GM12878 (cell line): ENCODE results near the gene HHAT. TPM values are rescaled to one million over a fixed set of nuclear protein-coding genes. Genes with fewer than 3 reads are reported as not detected.
A peak's percentile ranks its signal among the peaks of the same experiment; 100 is the strongest.

ENCODE experiments used
- ATAC-seq: fragments of 200-7000 bp; cut with Tn5 transposase; 3 replicates; pipeline ENCODE4 v1.9.1; 2020; ENCODE audit warnings: mild to moderate bottlenecking, moderate library complexity
- BruUV-seq: library from RNA; stranded (reverse); fragments of 400-500 nt; replicated peaks from 2 replicates; lab custom pipeline; 2021; lab: Mats Ljungman, UMichigan
- CTCF ChIA-PET: fragments of 300-600 bp; sonication (Branson Sonifier 250); formaldehyde crosslinking; extraction: SDS; loops from one replicate; lab custom pipeline; 2021; ENCODE audit warnings: inconsistent platforms; lab: Yijun Ruan, JAX
- POLR2A ChIA-PET: fragments of 350-600 bp; formaldehyde crosslinking; extraction: SDS; loops from one replicate; lab custom pipeline; 2021; ENCODE audit warnings: inconsistent platforms; lab: Charles Lee
- RAD21 ChIA-PET: fragments of 300-600 bp; sonication (Branson Sonifier 250); formaldehyde crosslinking; loops from one replicate; lab custom pipeline; 2023; ENCODE audit warnings: antibody characterized with exemption; ENCODE audit not compliant: unreplicated experiment; lab: Charles Lee
- SMC1A ChIA-PET: fragments of 300-600 bp; sonication (Branson Sonifier 250); formaldehyde crosslinking; loops from one replicate; lab custom pipeline; 2023; ENCODE audit not compliant: unreplicated experiment, uncharacterized antibody; lab: Charles Lee
- DNase-seq: peaks from one replicate; pipeline ENCODE4 v3.0.0-alpha.2; 2011; ENCODE audit warnings: low read depth, low spot score
- FAIRE-seq: peaks from 3 replicates; lab custom pipeline; 2011; peaks lifted over from hg19 to GRCh38; lab: Jason Lieb, UNC
- H2AFZ ChIP-seq: 2 replicates; pipeline ENCODE4 v1.6.0; 2011; ENCODE audit warnings: low read depth, low read length, control low read depth; ENCODE audit not compliant: control insufficient read depth
- H3K27ac ChIP-seq: 2 replicates; pipeline ENCODE4 v1.5.1; 2011; ENCODE audit warnings: control low read depth; ENCODE audit not compliant: control insufficient read depth, insufficient read depth
- H3K27me3 ChIP-seq, 2 experiments: replicated peaks in 1 of 2; 2 replicates each; pipeline versions ENCODE4 v1.6.0 to v1.6.1; 2011; ENCODE audit warnings: low read length in 1 of 2; ENCODE audit not compliant: control insufficient read depth in 2 of 2, insufficient read depth in 2 of 2
- H3K36me3 ChIP-seq, 2 experiments: 2 replicates each; pipeline ENCODE4 v1.5.1; 2011; ENCODE audit warnings: low read length in 1 of 2; ENCODE audit not compliant: control insufficient read depth in 2 of 2, insufficient read depth in 2 of 2
- H3K4me1 ChIP-seq: 2 replicates; pipeline ENCODE4 v1.6.1; 2011; ENCODE audit warnings: mild to moderate bottlenecking, low read length, moderate library complexity, mixed read lengths; ENCODE audit not compliant: control insufficient read depth, insufficient read depth
- H3K4me2 ChIP-seq: 2 replicates; pipeline ENCODE4 v1.6.0; 2011; ENCODE audit warnings: control low read depth; ENCODE audit not compliant: control insufficient read depth, insufficient read depth
- H3K4me3 ChIP-seq: fragments of 200-600 bp; sonication (generic); 2 replicates; pipeline ENCODE4 v1.5.1; 2016
- H3K79me2 ChIP-seq: 2 replicates; pipeline ENCODE4 v1.6.0; 2011; ENCODE audit warnings: low read length; ENCODE audit not compliant: control insufficient read depth, insufficient read depth
- H3K9ac ChIP-seq: 2 replicates; pipeline ENCODE4 v1.8.0; 2011; ENCODE audit warnings: low read length, control low read depth, mixed read lengths; ENCODE audit not compliant: control insufficient read depth, insufficient read depth
- H3K9me3 ChIP-seq: replicated peaks from 3 replicates; pipeline ENCODE4 v1.5.1; 2011; ENCODE audit warnings: mild to moderate bottlenecking, low read length; ENCODE audit not compliant: control insufficient read depth, insufficient read depth
- H4K20me1 ChIP-seq: 2 replicates; pipeline ENCODE4 v1.6.0; 2011; ENCODE audit not compliant: control insufficient read depth, insufficient read depth
- ATF7 ChIP-seq: fragments of 450-650 bp; IDR thresholded peaks from 2 replicates; pipeline ENCODE4 v1.6.1; 2016; ENCODE audit warnings: low read depth, mild to moderate bottlenecking
- BCL11A ChIP-seq: IDR thresholded peaks from 2 replicates; pipeline ENCODE4 v1.6.1; 2011; ENCODE audit warnings: low read depth, low read length
- CBFB ChIP-seq: IDR thresholded peaks from 2 replicates; pipeline ENCODE4 v1.6.1; 2016; ENCODE audit warnings: antibody characterized with exemption, low read depth
- CTCF ChIP-seq, 3 experiments: IDR thresholded peaks in 2 of 3; conservative IDR thresholded peaks in 1 of 3; 2 replicates each; pipeline ENCODE4 v1.5.1; 2011; ENCODE audit warnings: low read depth in 3 of 3, low read length in 3 of 3, mild to moderate bottlenecking in 3 of 3, control low read depth in 2 of 3, moderate library complexity in 2 of 3, inconsistent platforms in 1 of 3, mixed read lengths in 1 of 3; ENCODE audit not compliant: control insufficient read depth in 2 of 3, insufficient read depth in 1 of 3; ENCODE audit errors: extremely low read depth in 1 of 3
- ESRRA ChIP-seq: IDR thresholded peaks from 2 replicates; pipeline ENCODE4 v1.6.1; 2012; ENCODE audit warnings: mild to moderate bottlenecking, low read length, improper control_type of control experiment
- EZH2 ChIP-seq: IDR thresholded peaks from 2 replicates; pipeline ENCODE4 v1.6.1; 2012; ENCODE audit warnings: low read depth, mild to moderate bottlenecking, control low read depth, inconsistent platforms, low read length, borderline replicate concordance; ENCODE audit not compliant: control insufficient read depth
- FOXK2 ChIP-seq: fragments of 450-650 bp; IDR thresholded peaks from 2 replicates; pipeline ENCODE4 v1.6.1; 2017; ENCODE audit warnings: mild to moderate bottlenecking, moderate library complexity
- GATAD2B ChIP-seq: fragments of 450-650 bp; conservative IDR thresholded peaks from 2 replicates; pipeline ENCODE4 v1.6.1; 2017; ENCODE audit warnings: low read depth, mild to moderate bottlenecking, moderate library complexity
- IRF5 ChIP-seq: fragments of 450-650 bp; IDR thresholded peaks from 2 replicates; pipeline ENCODE4 v1.6.1; 2017; ENCODE audit warnings: borderline replicate concordance
- MEF2A ChIP-seq: IDR thresholded peaks from 2 replicates; pipeline ENCODE4 v1.6.1; 2011; ENCODE audit warnings: low read depth, mild to moderate bottlenecking, low read length, moderate library complexity; ENCODE audit not compliant: insufficient read depth
- NFXL1 ChIP-seq: fragments of 450-650 bp; IDR thresholded peaks from 2 replicates; pipeline ENCODE4 v1.6.1; 2017; ENCODE audit warnings: antibody characterized with exemption, mild to moderate bottlenecking, borderline replicate concordance
- RCOR1 ChIP-seq: conservative IDR thresholded peaks from 2 replicates; pipeline ENCODE4 v1.6.1; 2012; ENCODE audit warnings: low read depth, low read length, improper control_type of control experiment
- RFX5 ChIP-seq: IDR thresholded peaks from 2 replicates; pipeline ENCODE4 v1.6.1; 2011; ENCODE audit warnings: low read depth, low read length, improper control_type of control experiment
- SMAD1 ChIP-seq: fragments of 450-650 bp; IDR thresholded peaks from 2 replicates; pipeline ENCODE4 v1.6.1; 2018; ENCODE audit warnings: mild to moderate bottlenecking, low read depth; ENCODE audit not compliant: partially characterized antibody
- SP1 ChIP-seq: IDR thresholded peaks from one replicate; pipeline ENCODE4 v1.6.1; 2011; ENCODE audit warnings: low read depth, low read length
- YBX1 ChIP-seq: fragments of 450-650 bp; IDR thresholded peaks from 2 replicates; pipeline ENCODE4 v1.6.1; 2016; ENCODE audit warnings: antibody characterized with exemption
- ZNF217 ChIP-seq: fragments of 450-650 bp; IDR thresholded peaks from 2 replicates; pipeline ENCODE4 v1.6.1; 2017; ENCODE audit warnings: antibody characterized with exemption, mild to moderate bottlenecking
- ZNF622 ChIP-seq: fragments of 450-650 bp; IDR thresholded peaks from 2 replicates; pipeline ENCODE4 v1.6.1; 2017; ENCODE audit warnings: mild to moderate bottlenecking, inconsistent platforms
- whole genome bisulfite sequencing: methylation state at CpG from one replicate; pipeline ENCODE4 v1.1.6; 2016; ENCODE audit warnings: low lambda C conversion rate; ENCODE audit not compliant: insufficient replicate concordance, insufficient coverage; ENCODE audit errors: missing lambda C conversion rate; 5-methylcytosine and 5-hydroxymethylcytosine counted together
- in situ Hi-C: fragments of 300-500 bp; cut with MboI; formaldehyde crosslinking; loops from 9 replicates; pipeline ENCODE4 v1.14.3; 2018; ENCODE audit warnings: mixed read lengths
- intact Hi-C: fragments of 100-400 bp; cut with micrococcal nuclease; formaldehyde crosslinking; loops from one replicate; pipeline ENCODE4 v1.14.2; 2022; ENCODE audit not compliant: unreplicated experiment
- polyA plus RNA-seq, 11 experiments: library from polyadenylated mRNA; depleted of rRNA in 4 of 11; unstranded in 6 of 11; stranded (reverse) in 5 of 11; fragments of >200 nt; fragmentation: Nextera tagmentation in 4 of 11; fragmentation: Illumina TruSeq in 1 of 11; extraction: Ambion mirVana in 4 of 11; extraction: Trizol in 1 of 11; gene quantifications; 1 replicate in 1 of 11; 2 replicates in 10 of 11; pipeline versions ENCODE4 v1.2.1 to v1.2.3, GENCODE V29; 2011 to 2016; ENCODE audit warnings: inconsistent platforms in 2 of 11, missing spikeins in 2 of 11, low read depth in 1 of 11
- total RNA-seq, 4 experiments: library from RNA; depleted of rRNA in 3 of 4; stranded (reverse); fragments of >200 nt in 3 of 4; fragmentation: Illumina TruSeq in 1 of 4; extraction: Trizol in 1 of 4; gene quantifications; 2 replicates each; pipeline versions ENCODE4 v1.2.1 to v1.2.3, GENCODE V29; 2013 to 2021
- TF ChIP-seq, protein P1 (sequence below): fragments of 450-650 bp; IDR thresholded peaks from 2 replicates; pipeline ENCODE4 v1.6.1; 2017; ENCODE audit warnings: mild to moderate bottlenecking, moderate library complexity

Gene HHAT
- total and polyA plus RNA-seq, 10 of the 15 experiments (the other 5 are each of a cell fraction or from before 2014, with no cell fraction given): 1.2 to 37.6 (median 2.6) TPM

GRCh38 chr1:210603123-210603522 is 274.4 kb downstream of the HHAT start (continued):
- TF ChIP-seq NFXL1 (no peak), YBX1 (no peak), ZNF217 (no peak), CTCF (IDR thresholded peaks at IDR 0.05 in 2 of 3, conservative IDR thresholded peaks at IDR 0.05 in 1 of 3; ENCODE audit: control insufficient read depth in 2 of 3, extremely low read depth in 1 of 3, insufficient read depth in 1 of 3, low read depth in 3 of 3, low read length in 3 of 3) (no peak)

GRCh38 chr1:210605099-210605498 is 276.4 kb downstream of the HHAT start:
- Histone ChIP-seq H3K79me2 (no peaks in the 10 kb centered on the region), H3K27me3 (no peaks in the 10 kb centered on the region), H3K4me1 (no peaks in the 10 kb centered on the region), H2AFZ (no peak overlapping the region), H3K4me3 (no peak overlapping the region), H3K9ac (no peak overlapping the region), H3K27ac (no peak overlapping the region), H4K20me1 (no peaks in the 10 kb centered on the region), H3K9me3 (no peaks in the 10 kb centered on the region), H3K36me3 (no peaks in the 10 kb centered on the region), H3K4me2 (no peak overlapping the region)
- SMC1A ChIA-PET: no interaction called here
- POLR2A ChIA-PET: interaction anchor here (0.6 kb wide), 1 partner anchor 61 kb away, joined by 4 read pairs; no protein-coding TSS in a partner anchor
- intact Hi-C loops: no loop called here
- DNase-seq: no peak
- RAD21 ChIA-PET: no interaction called here
- FAIRE-seq: no peak
- in situ Hi-C loops: no loop called here
- WGBS: 0% methylated on average over 2 of the region's 2 CpGs
- no TSS peak for BruUV-seq
- CTCF ChIA-PET: no interaction called here
- peak; percentile 74 for ATAC-seq
- TF ChIP-seq BCL11A: no peak
- TF ChIP-seq RFX5: no peak
- TF ChIP-seq ZNF622: no peak
- TF ChIP-seq GATAD2B: no peak
- TF ChIP-seq CBFB: no peak
- no peak for TF ChIP-seq MEF2A
- no peak for TF ChIP-seq ESRRA
- TF ChIP-seq EZH2: no peak
- no peak for TF ChIP-seq SP1
- no peak for TF ChIP-seq ATF7
- TF ChIP-seq IRF5: no peak
- TF ChIP-seq RCOR1: no peak
- TF ChIP-seq, protein P1, sequence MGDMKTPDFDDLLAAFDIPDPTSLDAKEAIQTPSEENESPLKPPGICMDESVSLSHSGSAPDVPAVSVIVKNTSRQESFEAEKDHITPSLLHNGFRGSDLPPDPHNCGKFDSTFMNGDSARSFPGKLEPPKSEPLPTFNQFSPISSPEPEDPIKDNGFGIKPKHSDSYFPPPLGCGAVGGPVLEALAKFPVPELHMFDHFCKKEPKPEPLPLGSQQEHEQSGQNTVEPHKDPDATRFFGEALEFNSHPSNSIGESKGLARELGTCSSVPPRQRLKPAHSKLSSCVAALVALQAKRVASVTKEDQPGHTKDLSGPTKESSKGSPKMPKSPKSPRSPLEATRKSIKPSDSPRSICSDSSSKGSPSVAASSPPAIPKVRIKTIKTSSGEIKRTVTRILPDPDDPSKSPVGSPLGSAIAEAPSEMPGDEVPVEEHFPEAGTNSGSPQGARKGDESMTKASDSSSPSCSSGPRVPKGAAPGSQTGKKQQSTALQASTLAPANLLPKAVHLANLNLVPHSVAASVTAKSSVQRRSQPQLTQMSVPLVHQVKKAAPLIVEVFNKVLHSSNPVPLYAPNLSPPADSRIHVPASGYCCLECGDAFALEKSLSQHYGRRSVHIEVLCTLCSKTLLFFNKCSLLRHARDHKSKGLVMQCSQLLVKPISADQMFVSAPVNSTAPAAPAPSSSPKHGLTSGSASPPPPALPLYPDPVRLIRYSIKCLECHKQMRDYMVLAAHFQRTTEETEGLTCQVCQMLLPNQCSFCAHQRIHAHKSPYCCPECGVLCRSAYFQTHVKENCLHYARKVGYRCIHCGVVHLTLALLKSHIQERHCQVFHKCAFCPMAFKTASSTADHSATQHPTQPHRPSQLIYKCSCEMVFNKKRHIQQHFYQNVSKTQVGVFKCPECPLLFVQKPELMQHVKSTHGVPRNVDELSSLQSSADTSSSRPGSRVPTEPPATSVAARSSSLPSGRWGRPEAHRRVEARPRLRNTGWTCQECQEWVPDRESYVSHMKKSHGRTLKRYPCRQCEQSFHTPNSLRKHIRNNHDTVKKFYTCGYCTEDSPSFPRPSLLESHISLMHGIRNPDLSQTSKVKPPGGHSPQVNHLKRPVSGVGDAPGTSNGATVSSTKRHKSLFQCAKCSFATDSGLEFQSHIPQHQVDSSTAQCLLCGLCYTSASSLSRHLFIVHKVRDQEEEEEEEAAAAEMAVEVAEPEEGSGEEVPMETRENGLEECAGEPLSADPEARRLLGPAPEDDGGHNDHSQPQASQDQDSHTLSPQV: no peak
- no peak for TF ChIP-seq FOXK2
- no peak for TF ChIP-seq SMAD1
